ENCODE results near the gene MIS18A. TPM values are rescaled to one million over a fixed set of nuclear protein-coding genes. Genes with fewer than 3 reads are reported as not detected.

The MIS18A gene
- total and polyA plus RNA-seq, 4 donors = 1.1 to 10.1 (median 2.6) TPM

DNA sequence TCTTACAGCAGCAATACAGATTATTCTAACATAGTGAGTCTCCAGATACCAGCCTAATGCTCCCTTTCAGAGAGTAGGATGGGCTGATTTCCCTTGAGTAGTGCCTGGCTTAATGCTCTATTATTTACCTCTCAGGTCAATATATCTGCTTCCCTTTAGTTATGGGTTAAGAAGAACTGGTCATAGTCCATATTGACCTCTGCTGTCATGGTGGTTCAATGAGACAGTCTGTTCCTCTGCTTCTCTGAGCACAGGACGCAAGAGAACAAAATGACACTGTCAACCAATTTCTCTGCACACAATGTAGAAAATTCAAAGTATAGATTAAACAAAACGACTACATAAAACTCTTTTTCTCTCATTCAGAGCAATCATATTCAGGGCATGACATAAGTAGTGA, 22.7 kb upstream of the MIS18A start:
- H3K9me3 ChIP-seq (ENCODE audit: control insufficient read depth in 4 of 4, low read length in 3 of 4) = no peaks in the 10 kb centered on the region
- no peak for DNase-seq (ENCODE audit: low spot score)
- no peak overlapping the region for H3K27ac ChIP-seq (ENCODE audit: low read depth in 1 of 2, low read length in 2 of 2)
- peaks cover 0 to 2% (median 0%) of the 10 kb centered on the region in 4 donors for H3K36me3 ChIP-seq (ENCODE audit: control insufficient read depth in 4 of 4, insufficient read depth in 3 of 4, low read depth in 1 of 4, low read length in 3 of 4)
- H3K4me3 ChIP-seq (ENCODE audit: low read depth in 1 of 3, low read length in 3 of 3) = no peak overlapping the region
- TF ChIP-seq HNF4A (conservative IDR thresholded peaks at IDR 0.05) = peak in 1 of 2 donors; percentile 10
- no peak for TF ChIP-seq HNF4G (IDR thresholded peaks at IDR 0.05)
- H3K27me3 ChIP-seq (ENCODE audit: control insufficient read depth in 4 of 4, insufficient read depth in 4 of 4, low read length in 3 of 4) = no peaks in the 10 kb centered on the region
- 70% methylated on average over 2 of the region's 2 CpGs for WGBS
- H3K4me1 ChIP-seq (ENCODE audit: control insufficient read depth in 4 of 4, insufficient read depth in 4 of 4, low read length in 3 of 4) = peaks cover 4 to 14% (median 10%) of the 10 kb centered on the region in 4 donors
- H3K9ac ChIP-seq (ENCODE audit: low read depth in 1 of 2, low read length in 2 of 2) = no peak overlapping the region

DNA sequence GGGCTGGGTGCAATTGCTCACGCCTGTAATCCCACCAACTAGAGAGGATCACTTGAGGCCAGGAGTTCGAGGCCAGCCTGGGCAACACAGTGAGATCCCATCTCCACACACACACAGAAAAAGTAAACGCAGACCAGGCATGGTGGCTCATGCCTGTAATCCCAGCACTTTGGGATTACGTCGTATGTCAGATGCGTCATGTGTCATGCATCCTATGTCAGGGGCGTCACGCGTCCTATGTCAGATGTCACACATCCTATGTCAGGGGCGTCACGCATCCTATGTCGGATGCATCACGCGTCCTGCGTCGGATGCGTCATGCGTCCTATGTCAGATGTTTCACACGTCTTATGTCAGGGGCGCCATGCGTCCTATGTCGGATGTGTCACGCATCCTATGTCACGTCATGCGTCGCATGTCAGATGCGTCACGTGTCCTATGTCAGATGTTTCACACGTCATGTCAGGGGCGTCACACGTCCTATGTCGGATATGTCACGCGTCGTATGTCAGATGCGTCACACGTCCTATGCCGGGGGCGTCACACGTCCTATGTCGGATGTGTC, 21.4 kb upstream of the MIS18A start:
- Histone ChIP-seq H3K36me3 (ENCODE audit: control insufficient read depth in 4 of 4, insufficient read depth in 3 of 4, low read depth in 1 of 4, low read length in 3 of 4) (no peaks in the 10 kb centered on the region), H3K9ac (ENCODE audit: low read depth in 1 of 2, low read length in 2 of 2) (no peak overlapping the region), H3K9me3 (ENCODE audit: control insufficient read depth in 4 of 4, low read length in 3 of 4) (no peaks in the 10 kb centered on the region), H3K4me3 (ENCODE audit: low read depth in 1 of 3, low read length in 3 of 3) (no peak overlapping the region), H3K4me1 (ENCODE audit: control insufficient read depth in 4 of 4, insufficient read depth in 4 of 4, low read length in 3 of 4) (peaks cover 4 to 14% (median 10%) of the 10 kb centered on the region in 4 donors), H3K27ac (ENCODE audit: low read depth in 1 of 2, low read length in 2 of 2) (no peak overlapping the region), H3K27me3 (ENCODE audit: control insufficient read depth in 4 of 4, insufficient read depth in 4 of 4, low read length in 3 of 4) (no peaks in the 10 kb centered on the region)
- 93% methylated on average over 41 of the region's 41 CpGs for WGBS
- TF ChIP-seq RAD21 (IDR thresholded peaks at IDR 0.05) (no peak), JUND (IDR thresholded peaks at IDR 0.05) (no peak), YY1 (IDR thresholded peaks at IDR 0.05) (no peak), SP1 (IDR thresholded peaks at IDR 0.05) (no peak), NR2F2 (IDR thresholded peaks at IDR 0.05) (no peak), HNF4A (conservative IDR thresholded peaks at IDR 0.05) (no peak), FOXA1 (IDR thresholded peaks at IDR 0.05) (no peak)
- TF ChIP-seq, protein P1, sequence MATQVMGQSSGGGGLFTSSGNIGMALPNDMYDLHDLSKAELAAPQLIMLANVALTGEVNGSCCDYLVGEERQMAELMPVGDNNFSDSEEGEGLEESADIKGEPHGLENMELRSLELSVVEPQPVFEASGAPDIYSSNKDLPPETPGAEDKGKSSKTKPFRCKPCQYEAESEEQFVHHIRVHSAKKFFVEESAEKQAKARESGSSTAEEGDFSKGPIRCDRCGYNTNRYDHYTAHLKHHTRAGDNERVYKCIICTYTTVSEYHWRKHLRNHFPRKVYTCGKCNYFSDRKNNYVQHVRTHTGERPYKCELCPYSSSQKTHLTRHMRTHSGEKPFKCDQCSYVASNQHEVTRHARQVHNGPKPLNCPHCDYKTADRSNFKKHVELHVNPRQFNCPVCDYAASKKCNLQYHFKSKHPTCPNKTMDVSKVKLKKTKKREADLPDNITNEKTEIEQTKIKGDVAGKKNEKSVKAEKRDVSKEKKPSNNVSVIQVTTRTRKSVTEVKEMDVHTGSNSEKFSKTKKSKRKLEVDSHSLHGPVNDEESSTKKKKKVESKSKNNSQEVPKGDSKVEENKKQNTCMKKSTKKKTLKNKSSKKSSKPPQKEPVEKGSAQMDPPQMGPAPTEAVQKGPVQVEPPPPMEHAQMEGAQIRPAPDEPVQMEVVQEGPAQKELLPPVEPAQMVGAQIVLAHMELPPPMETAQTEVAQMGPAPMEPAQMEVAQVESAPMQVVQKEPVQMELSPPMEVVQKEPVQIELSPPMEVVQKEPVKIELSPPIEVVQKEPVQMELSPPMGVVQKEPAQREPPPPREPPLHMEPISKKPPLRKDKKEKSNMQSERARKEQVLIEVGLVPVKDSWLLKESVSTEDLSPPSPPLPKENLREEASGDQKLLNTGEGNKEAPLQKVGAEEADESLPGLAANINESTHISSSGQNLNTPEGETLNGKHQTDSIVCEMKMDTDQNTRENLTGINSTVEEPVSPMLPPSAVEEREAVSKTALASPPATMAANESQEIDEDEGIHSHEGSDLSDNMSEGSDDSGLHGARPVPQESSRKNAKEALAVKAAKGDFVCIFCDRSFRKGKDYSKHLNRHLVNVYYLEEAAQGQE (IDR thresholded peaks at IDR 0.05) = no peak
- TF ChIP-seq, protein P2, sequence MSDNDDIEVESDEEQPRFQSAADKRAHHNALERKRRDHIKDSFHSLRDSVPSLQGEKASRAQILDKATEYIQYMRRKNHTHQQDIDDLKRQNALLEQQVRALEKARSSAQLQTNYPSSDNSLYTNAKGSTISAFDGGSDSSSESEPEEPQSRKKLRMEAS (IDR thresholded peaks at IDR 0.05) = no peak
- TF ChIP-seq, protein P3, sequence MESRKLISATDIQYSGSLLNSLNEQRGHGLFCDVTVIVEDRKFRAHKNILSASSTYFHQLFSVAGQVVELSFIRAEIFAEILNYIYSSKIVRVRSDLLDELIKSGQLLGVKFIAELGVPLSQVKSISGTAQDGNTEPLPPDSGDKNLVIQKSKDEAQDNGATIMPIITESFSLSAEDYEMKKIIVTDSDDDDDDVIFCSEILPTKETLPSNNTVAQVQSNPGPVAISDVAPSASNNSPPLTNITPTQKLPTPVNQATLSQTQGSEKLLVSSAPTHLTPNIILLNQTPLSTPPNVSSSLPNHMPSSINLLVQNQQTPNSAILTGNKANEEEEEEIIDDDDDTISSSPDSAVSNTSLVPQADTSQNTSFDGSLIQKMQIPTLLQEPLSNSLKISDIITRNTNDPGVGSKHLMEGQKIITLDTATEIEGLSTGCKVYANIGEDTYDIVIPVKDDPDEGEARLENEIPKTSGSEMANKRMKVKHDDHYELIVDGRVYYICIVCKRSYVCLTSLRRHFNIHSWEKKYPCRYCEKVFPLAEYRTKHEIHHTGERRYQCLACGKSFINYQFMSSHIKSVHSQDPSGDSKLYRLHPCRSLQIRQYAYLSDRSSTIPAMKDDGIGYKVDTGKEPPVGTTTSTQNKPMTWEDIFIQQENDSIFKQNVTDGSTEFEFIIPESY (IDR thresholded peaks at IDR 0.05) = no peak
- TF ChIP-seq, protein P4, sequence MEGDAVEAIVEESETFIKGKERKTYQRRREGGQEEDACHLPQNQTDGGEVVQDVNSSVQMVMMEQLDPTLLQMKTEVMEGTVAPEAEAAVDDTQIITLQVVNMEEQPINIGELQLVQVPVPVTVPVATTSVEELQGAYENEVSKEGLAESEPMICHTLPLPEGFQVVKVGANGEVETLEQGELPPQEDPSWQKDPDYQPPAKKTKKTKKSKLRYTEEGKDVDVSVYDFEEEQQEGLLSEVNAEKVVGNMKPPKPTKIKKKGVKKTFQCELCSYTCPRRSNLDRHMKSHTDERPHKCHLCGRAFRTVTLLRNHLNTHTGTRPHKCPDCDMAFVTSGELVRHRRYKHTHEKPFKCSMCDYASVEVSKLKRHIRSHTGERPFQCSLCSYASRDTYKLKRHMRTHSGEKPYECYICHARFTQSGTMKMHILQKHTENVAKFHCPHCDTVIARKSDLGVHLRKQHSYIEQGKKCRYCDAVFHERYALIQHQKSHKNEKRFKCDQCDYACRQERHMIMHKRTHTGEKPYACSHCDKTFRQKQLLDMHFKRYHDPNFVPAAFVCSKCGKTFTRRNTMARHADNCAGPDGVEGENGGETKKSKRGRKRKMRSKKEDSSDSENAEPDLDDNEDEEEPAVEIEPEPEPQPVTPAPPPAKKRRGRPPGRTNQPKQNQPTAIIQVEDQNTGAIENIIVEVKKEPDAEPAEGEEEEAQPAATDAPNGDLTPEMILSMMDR (IDR thresholded peaks at IDR 0.05; ENCODE audit: low read depth, low read length, missing input control) = no peak
- no peak for DNase-seq (ENCODE audit: low spot score)

Data from liver (tissue), 9 donors.